IMR-90 (cell line): ENCODE measurements around the gene CLEC16A. TPM values are rescaled to one million over a fixed set of nuclear protein-coding genes. Genes with fewer than 3 reads are reported as not detected.

Experiments
- ATAC-seq: fragments of 200-7000 bp; cut with Tn5 transposase; 2 replicates; pipeline ENCODE4 v1.9.1; 2020; ENCODE audit warnings: low read depth, mild to moderate bottlenecking, moderate library complexity
- BruUV-seq: library from RNA; stranded (reverse); fragments of 400-500 nt; replicated peaks from 2 replicates; lab custom pipeline; 2021; lab: Mats Ljungman, UMichigan
- CTCF ChIA-PET: fragments of 300-600 bp; formaldehyde crosslinking; extraction: SDS; loops from one replicate; lab custom pipeline; 2021; ENCODE audit warnings: antibody characterized with exemption; lab: Yijun Ruan, JAX
- POLR2A ChIA-PET: fragments of 300-600 bp; sonication (Branson Sonifier 250); formaldehyde crosslinking; loops from one replicate; lab custom pipeline; 2022; ENCODE audit warnings: antibody characterized with exemption; ENCODE audit not compliant: unreplicated experiment; lab: Charles Lee
- DNase-seq: peaks from one replicate; pipeline ENCODE4 v3.0.0; 2013
- H2AFZ ChIP-seq: replicated peaks from 2 replicates; pipeline ENCODE3; 2013; ENCODE audit warnings: low read length, mild to moderate bottlenecking; ENCODE audit not compliant: poor library complexity
- H2AK5ac ChIP-seq: 2 replicates; pipeline ENCODE4 v1.6.1; 2013; ENCODE audit warnings: low read depth, low read length, inconsistent platforms
- H2AK9ac ChIP-seq: replicated peaks from 2 replicates; pipeline ENCODE3; 2013; ENCODE audit warnings: mild to moderate bottlenecking, low read depth, low read length, moderate library complexity; ENCODE audit not compliant: poor library complexity
- H2BK120ac ChIP-seq: 2 replicates; pipeline ENCODE4 v1.6.1; 2013; ENCODE audit warnings: low read depth, low read length, inconsistent platforms
- H2BK15ac ChIP-seq: 3 replicates; pipeline ENCODE4 v1.6.1; 2013; ENCODE audit warnings: low read depth, low read length, inconsistent platforms
- H2BK20ac ChIP-seq: 2 replicates; pipeline ENCODE4 v1.6.1; 2013; ENCODE audit warnings: low read depth, mild to moderate bottlenecking, inconsistent platforms, low read length, moderate library complexity
- H2BK5ac ChIP-seq: 2 replicates; pipeline ENCODE4 v1.6.1; 2013; ENCODE audit warnings: mild to moderate bottlenecking, low read depth, low read length, inconsistent platforms; ENCODE audit not compliant: poor library complexity, severe bottlenecking
- H3K14ac ChIP-seq: replicated peaks from 2 replicates; pipeline ENCODE4 v1.6.1; 2013; ENCODE audit warnings: low read depth, low read length, inconsistent platforms
- H3K18ac ChIP-seq: 2 replicates; pipeline ENCODE4 v1.6.1; 2013; ENCODE audit warnings: low read depth, low read length, control low read depth
- H3K23ac ChIP-seq: 2 replicates; pipeline ENCODE4 v1.6.1; 2013; ENCODE audit warnings: low read depth, low read length, inconsistent platforms
- H3K27ac ChIP-seq: 2 replicates; pipeline ENCODE4 v1.5.1; 2013; ENCODE audit warnings: mild to moderate bottlenecking, control low read depth, low read length; ENCODE audit not compliant: insufficient read depth
- H3K27me3 ChIP-seq: 2 replicates; pipeline ENCODE4 v1.6.1; 2013; ENCODE audit warnings: low read length; ENCODE audit not compliant: control insufficient read depth, insufficient read depth
- H3K36me3 ChIP-seq: 2 replicates; pipeline ENCODE4 v1.6.1; 2013; ENCODE audit warnings: low read length, mixed read lengths; ENCODE audit not compliant: control insufficient read depth, insufficient read depth
- H3K4ac ChIP-seq: 2 replicates; pipeline ENCODE4 v1.6.1; 2013; ENCODE audit warnings: low read depth, low read length, inconsistent platforms
- H3K4me1 ChIP-seq: 2 replicates; pipeline ENCODE4 v1.6.1; 2013; ENCODE audit warnings: low read length, mixed read lengths; ENCODE audit not compliant: control insufficient read depth, insufficient read depth
- H3K4me2 ChIP-seq: 2 replicates; pipeline ENCODE4 v1.6.1; 2013; ENCODE audit warnings: low read depth, mild to moderate bottlenecking, control low read depth, low read length, moderate library complexity
- H3K4me3 ChIP-seq: 2 replicates; pipeline ENCODE4 v1.5.1; 2013; ENCODE audit warnings: low read depth, mild to moderate bottlenecking, control low read depth, low read length, moderate library complexity; ENCODE audit not compliant: insufficient read depth
- H3K56ac ChIP-seq: 2 replicates; pipeline ENCODE4 v1.6.1; 2013; ENCODE audit warnings: low read length, inconsistent platforms; ENCODE audit not compliant: insufficient read depth; ENCODE audit errors: extremely low read depth
- H3K79me1 ChIP-seq, 2 experiments: 2 replicates each; pipeline ENCODE4 v1.6.1; 2013; ENCODE audit warnings: low read length in 2 of 2, inconsistent platforms in 1 of 2, low read depth in 1 of 2
- H3K9ac ChIP-seq: 2 replicates; pipeline ENCODE4 v1.6.1; 2013; ENCODE audit warnings: low read depth, low read length, control low read depth
- H3K9me1 ChIP-seq: 2 replicates; pipeline ENCODE4 v1.6.1; 2013; ENCODE audit warnings: low read length, inconsistent platforms; ENCODE audit not compliant: insufficient read depth
- H3K9me3 ChIP-seq: 2 replicates; pipeline ENCODE4 v1.6.1; 2013; ENCODE audit warnings: low read length; ENCODE audit not compliant: control insufficient read depth, insufficient read depth
- H4K20me1 ChIP-seq: 2 replicates; pipeline ENCODE4 v1.6.1; 2013; ENCODE audit warnings: low read length, inconsistent platforms; ENCODE audit not compliant: insufficient read depth
- H4K5ac ChIP-seq: 2 replicates; pipeline ENCODE4 v1.6.1; 2013; ENCODE audit warnings: mild to moderate bottlenecking, low read depth, low read length, control low read depth
- H4K8ac ChIP-seq, 2 experiments: 2 replicates each; pipeline ENCODE4 v1.6.1; 2013; ENCODE audit warnings: low read depth in 2 of 2, low read length in 2 of 2, control low read depth in 1 of 2, inconsistent platforms in 1 of 2
- H4K91ac ChIP-seq: 2 replicates; pipeline ENCODE4 v1.6.1; 2013; ENCODE audit warnings: low read depth, low read length, inconsistent platforms; ENCODE audit not compliant: insufficient read depth
- CHD1 ChIP-seq: IDR thresholded peaks from 2 replicates; pipeline ENCODE4 v1.6.1; 2012; ENCODE audit warnings: low read depth, low read length, improper control_type of control experiment
- MAZ ChIP-seq: IDR thresholded peaks from 2 replicates; pipeline ENCODE4 v1.6.1; 2012; ENCODE audit warnings: low read depth, mild to moderate bottlenecking, low read length, improper control_type of control experiment, moderate library complexity, borderline replicate concordance
- RFX5 ChIP-seq: IDR thresholded peaks from 2 replicates; pipeline ENCODE4 v1.8.0; 2012; ENCODE audit warnings: low read depth, mild to moderate bottlenecking, low read length, moderate library complexity
- WGBS, 2 experiments: methylation state at CpG; one replicate each; pipeline versions ENCODE4 v1.1.5 to v1.1.7; 2013; ENCODE audit warnings: missing lambda C conversion rate in 2 of 2; ENCODE audit not compliant: insufficient read length in 1 of 2; ENCODE audit errors: extremely low coverage in 2 of 2; 5-methylcytosine and 5-hydroxymethylcytosine counted together
- dilution Hi-C: fragments of 300-500 bp; cut with HindIII; formaldehyde crosslinking; loops from one replicate; pipeline ENCODE4 v1.14.3; 2018; ENCODE audit warnings: low sequenced_read_pairs; ENCODE audit not compliant: unreplicated experiment
- in situ Hi-C: fragments of 300-500 bp; cut with MboI; formaldehyde crosslinking; loops from 3 replicates; pipeline ENCODE4 v1.14.3; 2019; ENCODE audit warnings: low sequenced_read_pairs, inconsistent platforms, mixed read lengths
- intact Hi-C: fragments of 100-400 bp; cut with micrococcal nuclease; formaldehyde crosslinking; loops from 2 replicates; pipeline ENCODE4 v1.10.0; 2022
- polyA plus RNA-seq, 3 experiments: library from polyadenylated mRNA; depleted of rRNA; stranded (reverse); fragments of >200 nt; gene quantifications; 2 replicates each; pipeline ENCODE4 v1.2.3, GENCODE V29; 2012; ENCODE audit warnings: low replicate concordance in 1 of 3
- total RNA-seq: library from RNA; depleted of rRNA; stranded (reverse); fragments of >200 nt; gene quantifications from 2 replicates; pipeline ENCODE4 v1.2.3, GENCODE V29; 2012
- TF ChIP-seq, protein P1 (sequence below): fragments of 150-350 bp; IDR thresholded peaks from 2 replicates; pipeline ENCODE4 v1.6.1; 2016; ENCODE audit warnings: low read depth, mild to moderate bottlenecking, low read length, moderate library complexity, borderline replicate concordance

Gene CLEC16A
- total and polyA plus RNA-seq, 2 of the 4 experiments (the other 2 are of a cell fraction) = 15.9 to 16.5 TPM

DNA sequence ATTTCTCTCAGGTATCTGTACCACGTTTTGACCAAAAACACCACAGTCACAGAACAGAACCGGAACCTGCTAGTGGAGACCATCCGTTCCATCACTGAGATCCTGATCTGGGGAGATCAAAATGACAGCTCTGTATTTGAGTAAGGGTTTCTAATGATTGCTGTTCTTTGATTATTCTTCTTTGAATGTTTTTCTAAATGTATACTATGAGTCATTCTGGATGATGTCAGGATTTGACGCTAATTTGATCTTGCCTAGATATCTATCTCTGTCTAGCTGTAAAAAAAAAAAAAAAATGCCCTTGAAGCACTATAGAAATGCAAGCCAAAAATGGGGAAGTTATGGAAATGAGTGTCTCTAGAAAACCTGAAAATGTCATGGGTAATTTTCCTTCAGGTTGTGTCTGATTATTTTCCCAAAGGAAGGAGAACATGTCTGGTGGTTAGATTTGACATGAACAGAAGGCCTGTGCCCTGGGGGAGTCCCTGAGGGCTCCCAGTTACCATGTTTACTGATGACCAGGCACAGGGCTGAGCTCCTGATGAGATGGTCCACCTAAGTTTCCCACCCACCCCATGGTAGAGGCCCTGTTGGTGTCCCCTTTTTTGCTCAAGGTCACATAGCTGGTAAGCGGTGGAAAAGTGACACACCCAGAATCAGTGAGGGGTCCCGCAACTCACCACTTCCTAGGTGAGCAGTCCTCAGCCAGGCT lies 13.6 kb downstream of the CLEC16A start:
- H3K79me1 ChIP-seq = peaks cover 20 to 77% of the 10 kb centered on the region in 2 experiments
- no TSS peak for BruUV-seq
- H2AK9ac ChIP-seq = no peak overlapping the region
- peaks cover 11% of the 10 kb centered on the region for H4K20me1 ChIP-seq
- no peak overlapping the region for H3K56ac ChIP-seq
- dilution Hi-C loops (no loop called here), in situ Hi-C loops (loop anchor here (25.0 kb wide), 2 partner anchors 579 to 854 kb away; a partner anchor contains a TSS), intact Hi-C loops (no loop called here)
- peak overlapping the region; percentile 7; the same call in 1 of the 2 replicates for H3K27ac ChIP-seq
- peak overlapping the region; percentile 80; the same call in 1 of the 2 replicates for H2AK5ac ChIP-seq
- no peak for TF ChIP-seq MAZ
- TF ChIP-seq CHD1 = no peak
- TF ChIP-seq, protein P1, sequence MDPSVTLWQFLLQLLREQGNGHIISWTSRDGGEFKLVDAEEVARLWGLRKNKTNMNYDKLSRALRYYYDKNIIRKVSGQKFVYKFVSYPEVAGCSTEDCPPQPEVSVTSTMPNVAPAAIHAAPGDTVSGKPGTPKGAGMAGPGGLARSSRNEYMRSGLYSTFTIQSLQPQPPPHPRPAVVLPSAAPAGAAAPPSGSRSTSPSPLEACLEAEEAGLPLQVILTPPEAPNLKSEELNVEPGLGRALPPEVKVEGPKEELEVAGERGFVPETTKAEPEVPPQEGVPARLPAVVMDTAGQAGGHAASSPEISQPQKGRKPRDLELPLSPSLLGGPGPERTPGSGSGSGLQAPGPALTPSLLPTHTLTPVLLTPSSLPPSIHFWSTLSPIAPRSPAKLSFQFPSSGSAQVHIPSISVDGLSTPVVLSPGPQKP = no peak
- no peak for TF ChIP-seq RFX5
- peak; percentile 59 for DNase-seq
- peak overlapping the region; percentile 58 for H4K5ac ChIP-seq
- peaks cover 6% of the 10 kb centered on the region for H3K36me3 ChIP-seq
- H3K14ac ChIP-seq = peak overlapping the region; percentile 55
- H3K18ac ChIP-seq = peak overlapping the region; percentile 50
- H4K91ac ChIP-seq = peak overlapping the region; percentile 32; the same call in 1 of the 2 replicates
- peaks cover 31% of the 10 kb centered on the region for H3K4me1 ChIP-seq
- H3K4ac ChIP-seq = peak overlapping the region; percentile 63; the same call in 1 of the 2 replicates
- WGBS, 2 experiments = no CpG with 5 or more reads among the region's 6 CpGs
- peak overlapping the region in 1 of 2 experiments; percentile 14; a peak in 1 of 4 replicates for H4K8ac ChIP-seq
- peak overlapping the region; percentile 7 for H2BK5ac ChIP-seq
- no peak overlapping the region for H2AFZ ChIP-seq
- ChIA-PET CTCF (interaction anchor here (1.0 kb wide), 1 partner anchor 1110 kb away, joined by 3 read pairs; no protein-coding TSS in a partner anchor), POLR2A (no interaction called here)
- no peak overlapping the region for H3K9ac ChIP-seq
- H2BK15ac ChIP-seq = peak overlapping the region; percentile 30; the same call in 1 of the 3 replicates
- no peaks in the 10 kb centered on the region for H3K27me3 ChIP-seq
- H3K4me2 ChIP-seq = no peak overlapping the region
- no peak for ATAC-seq
- peak overlapping the region; percentile 8; the same call in 1 of the 2 replicates for H2BK20ac ChIP-seq
- H2BK120ac ChIP-seq = peak overlapping the region; percentile 10
- peaks cover 24% of the 10 kb centered on the region for H3K9me1 ChIP-seq
- no peaks in the 10 kb centered on the region for H3K9me3 ChIP-seq
- no peak overlapping the region for H3K23ac ChIP-seq
- no peak overlapping the region for H3K4me3 ChIP-seq
